IMR-90 (cell line): ENCODE results near the gene SEPSECS. TPM values are rescaled to one million over a fixed set of nuclear protein-coding genes. Genes with fewer than 3 reads are reported as not detected.

Experiments
- ATAC-seq: fragments of 200-7000 bp; cut with Tn5 transposase; 2 replicates; pipeline ENCODE4 v1.9.1; 2020; ENCODE audit warnings: low read depth, mild to moderate bottlenecking, moderate library complexity
- BruUV-seq: library from RNA; stranded (reverse); fragments of 400-500 nt; replicated peaks from 2 replicates; lab custom pipeline; 2021; lab: Mats Ljungman, UMichigan
- CTCF ChIA-PET: fragments of 300-600 bp; formaldehyde crosslinking; extraction: SDS; loops from one replicate; lab custom pipeline; 2021; ENCODE audit warnings: antibody characterized with exemption; lab: Yijun Ruan, JAX
- POLR2A ChIA-PET: fragments of 300-600 bp; sonication (Branson Sonifier 250); formaldehyde crosslinking; loops from one replicate; lab custom pipeline; 2022; ENCODE audit warnings: antibody characterized with exemption; ENCODE audit not compliant: unreplicated experiment; lab: Charles Lee
- DNase-seq: peaks from one replicate; pipeline ENCODE4 v3.0.0; 2013
- H2AFZ ChIP-seq: replicated peaks from 2 replicates; pipeline ENCODE3; 2013; ENCODE audit warnings: low read length, mild to moderate bottlenecking; ENCODE audit not compliant: poor library complexity
- H2AK5ac ChIP-seq: 2 replicates; pipeline ENCODE4 v1.6.1; 2013; ENCODE audit warnings: low read depth, low read length, inconsistent platforms
- H2AK9ac ChIP-seq: replicated peaks from 2 replicates; pipeline ENCODE3; 2013; ENCODE audit warnings: mild to moderate bottlenecking, low read depth, low read length, moderate library complexity; ENCODE audit not compliant: poor library complexity
- H2BK120ac ChIP-seq: 2 replicates; pipeline ENCODE4 v1.6.1; 2013; ENCODE audit warnings: low read depth, low read length, inconsistent platforms
- H2BK15ac ChIP-seq: 3 replicates; pipeline ENCODE4 v1.6.1; 2013; ENCODE audit warnings: low read depth, low read length, inconsistent platforms
- H2BK20ac ChIP-seq: 2 replicates; pipeline ENCODE4 v1.6.1; 2013; ENCODE audit warnings: low read depth, mild to moderate bottlenecking, inconsistent platforms, low read length, moderate library complexity
- H2BK5ac ChIP-seq: 2 replicates; pipeline ENCODE4 v1.6.1; 2013; ENCODE audit warnings: mild to moderate bottlenecking, low read depth, low read length, inconsistent platforms; ENCODE audit not compliant: poor library complexity, severe bottlenecking
- H3K14ac ChIP-seq: replicated peaks from 2 replicates; pipeline ENCODE4 v1.6.1; 2013; ENCODE audit warnings: low read depth, low read length, inconsistent platforms
- H3K18ac ChIP-seq: 2 replicates; pipeline ENCODE4 v1.6.1; 2013; ENCODE audit warnings: low read depth, low read length, control low read depth
- H3K23ac ChIP-seq: 2 replicates; pipeline ENCODE4 v1.6.1; 2013; ENCODE audit warnings: low read depth, low read length, inconsistent platforms
- H3K27ac ChIP-seq: 2 replicates; pipeline ENCODE4 v1.5.1; 2013; ENCODE audit warnings: mild to moderate bottlenecking, control low read depth, low read length; ENCODE audit not compliant: insufficient read depth
- H3K27me3 ChIP-seq: 2 replicates; pipeline ENCODE4 v1.6.1; 2013; ENCODE audit warnings: low read length; ENCODE audit not compliant: control insufficient read depth, insufficient read depth
- H3K36me3 ChIP-seq: 2 replicates; pipeline ENCODE4 v1.6.1; 2013; ENCODE audit warnings: low read length, mixed read lengths; ENCODE audit not compliant: control insufficient read depth, insufficient read depth
- H3K4ac ChIP-seq: 2 replicates; pipeline ENCODE4 v1.6.1; 2013; ENCODE audit warnings: low read depth, low read length, inconsistent platforms
- H3K4me1 ChIP-seq: 2 replicates; pipeline ENCODE4 v1.6.1; 2013; ENCODE audit warnings: low read length, mixed read lengths; ENCODE audit not compliant: control insufficient read depth, insufficient read depth
- H3K4me2 ChIP-seq: 2 replicates; pipeline ENCODE4 v1.6.1; 2013; ENCODE audit warnings: low read depth, mild to moderate bottlenecking, control low read depth, low read length, moderate library complexity
- H3K4me3 ChIP-seq: 2 replicates; pipeline ENCODE4 v1.5.1; 2013; ENCODE audit warnings: low read depth, mild to moderate bottlenecking, control low read depth, low read length, moderate library complexity; ENCODE audit not compliant: insufficient read depth
- H3K56ac ChIP-seq: 2 replicates; pipeline ENCODE4 v1.6.1; 2013; ENCODE audit warnings: low read length, inconsistent platforms; ENCODE audit not compliant: insufficient read depth; ENCODE audit errors: extremely low read depth
- H3K79me1 ChIP-seq, 2 experiments: 2 replicates each; pipeline ENCODE4 v1.6.1; 2013; ENCODE audit warnings: low read length in 2 of 2, inconsistent platforms in 1 of 2, low read depth in 1 of 2
- H3K9ac ChIP-seq: 2 replicates; pipeline ENCODE4 v1.6.1; 2013; ENCODE audit warnings: low read depth, low read length, control low read depth
- H3K9me1 ChIP-seq: 2 replicates; pipeline ENCODE4 v1.6.1; 2013; ENCODE audit warnings: low read length, inconsistent platforms; ENCODE audit not compliant: insufficient read depth
- H3K9me3 ChIP-seq: 2 replicates; pipeline ENCODE4 v1.6.1; 2013; ENCODE audit warnings: low read length; ENCODE audit not compliant: control insufficient read depth, insufficient read depth
- H4K20me1 ChIP-seq: 2 replicates; pipeline ENCODE4 v1.6.1; 2013; ENCODE audit warnings: low read length, inconsistent platforms; ENCODE audit not compliant: insufficient read depth
- H4K5ac ChIP-seq: 2 replicates; pipeline ENCODE4 v1.6.1; 2013; ENCODE audit warnings: mild to moderate bottlenecking, low read depth, low read length, control low read depth
- H4K8ac ChIP-seq, 2 experiments: 2 replicates each; pipeline ENCODE4 v1.6.1; 2013; ENCODE audit warnings: low read depth in 2 of 2, low read length in 2 of 2, control low read depth in 1 of 2, inconsistent platforms in 1 of 2
- H4K91ac ChIP-seq: 2 replicates; pipeline ENCODE4 v1.6.1; 2013; ENCODE audit warnings: low read depth, low read length, inconsistent platforms; ENCODE audit not compliant: insufficient read depth
- BHLHE40 ChIP-seq: fragments of 150-350 bp; IDR thresholded peaks from 2 replicates; pipeline ENCODE4 v1.6.1; 2016; ENCODE audit warnings: mild to moderate bottlenecking, low read depth, low read length
- CEBPB ChIP-seq: IDR thresholded peaks from 2 replicates; pipeline ENCODE4 v1.6.1; 2012; ENCODE audit warnings: low read depth, low read length, improper control_type of control experiment
- CHD1 ChIP-seq: IDR thresholded peaks from 2 replicates; pipeline ENCODE4 v1.6.1; 2012; ENCODE audit warnings: low read depth, low read length, improper control_type of control experiment
- FOS ChIP-seq: fragments of 150-350 bp; IDR thresholded peaks from 2 replicates; pipeline ENCODE4 v1.6.1; 2016; ENCODE audit warnings: low read depth, low read length
- MAFK ChIP-seq: IDR thresholded peaks from 2 replicates; pipeline ENCODE4 v1.6.1; 2012; ENCODE audit warnings: low read depth, low read length, improper control_type of control experiment
- MAZ ChIP-seq: IDR thresholded peaks from 2 replicates; pipeline ENCODE4 v1.6.1; 2012; ENCODE audit warnings: low read depth, mild to moderate bottlenecking, low read length, improper control_type of control experiment, moderate library complexity, borderline replicate concordance
- MXI1 ChIP-seq: IDR thresholded peaks from 2 replicates; pipeline ENCODE4 v1.6.1; 2012; ENCODE audit warnings: low read depth, mild to moderate bottlenecking, low read length, moderate library complexity, borderline replicate concordance
- NFE2L2 ChIP-seq: fragments of 150-350 bp; IDR thresholded peaks from 2 replicates; pipeline ENCODE4 v1.6.1; 2016; ENCODE audit warnings: low read depth, mild to moderate bottlenecking, low read length
- POLR2A ChIP-seq: IDR thresholded peaks from 2 replicates; pipeline ENCODE4 v1.6.1; 2012; ENCODE audit warnings: mild to moderate bottlenecking, low read depth, low read length
- RAD21 ChIP-seq: IDR thresholded peaks from 2 replicates; pipeline ENCODE4 v1.6.1; 2012; ENCODE audit warnings: low read length, improper control_type of control experiment
- RCOR1 ChIP-seq: IDR thresholded peaks from 2 replicates; pipeline ENCODE4 v1.6.1; 2012; ENCODE audit warnings: mild to moderate bottlenecking, low read length, improper control_type of control experiment; ENCODE audit not compliant: insufficient replicate concordance
- RFX5 ChIP-seq: IDR thresholded peaks from 2 replicates; pipeline ENCODE4 v1.8.0; 2012; ENCODE audit warnings: low read depth, mild to moderate bottlenecking, low read length, moderate library complexity
- SMC3 ChIP-seq: fragments of 150-350 bp; IDR thresholded peaks from 2 replicates; pipeline ENCODE4 v1.6.1; 2016; ENCODE audit warnings: low read depth, mild to moderate bottlenecking, antibody characterized with exemption, low read length, moderate library complexity
- WGBS, 2 experiments: methylation state at CpG; one replicate each; pipeline versions ENCODE4 v1.1.5 to v1.1.7; 2013; ENCODE audit warnings: missing lambda C conversion rate in 2 of 2; ENCODE audit not compliant: insufficient read length in 1 of 2; ENCODE audit errors: extremely low coverage in 2 of 2; 5-methylcytosine and 5-hydroxymethylcytosine counted together
- dilution Hi-C: fragments of 300-500 bp; cut with HindIII; formaldehyde crosslinking; loops from one replicate; pipeline ENCODE4 v1.14.3; 2018; ENCODE audit warnings: low sequenced_read_pairs; ENCODE audit not compliant: unreplicated experiment
- in situ Hi-C: fragments of 300-500 bp; cut with MboI; formaldehyde crosslinking; loops from 3 replicates; pipeline ENCODE4 v1.14.3; 2019; ENCODE audit warnings: low sequenced_read_pairs, inconsistent platforms, mixed read lengths
- intact Hi-C: fragments of 100-400 bp; cut with micrococcal nuclease; formaldehyde crosslinking; loops from 2 replicates; pipeline ENCODE4 v1.10.0; 2022
- polyA plus RNA-seq, 3 experiments: library from polyadenylated mRNA; depleted of rRNA; stranded (reverse); fragments of >200 nt; gene quantifications; 2 replicates each; pipeline ENCODE4 v1.2.3, GENCODE V29; 2012; ENCODE audit warnings: low replicate concordance in 1 of 3
- total RNA-seq: library from RNA; depleted of rRNA; stranded (reverse); fragments of >200 nt; gene quantifications from 2 replicates; pipeline ENCODE4 v1.2.3, GENCODE V29; 2012
- TF ChIP-seq, protein P1 (sequence below): conservative IDR thresholded peaks from 2 replicates; pipeline ENCODE4 v1.5.1; 2012; ENCODE audit warnings: mild to moderate bottlenecking, low read depth, low read length, improper control_type of control experiment
- TF ChIP-seq, protein P2 (sequence below): fragments of 150-350 bp; IDR thresholded peaks from 2 replicates; pipeline ENCODE4 v1.6.1; 2017; ENCODE audit warnings: mild to moderate bottlenecking, antibody characterized with exemption, low read length, low read depth
- TF ChIP-seq, protein P3 (sequence below): fragments of 150-350 bp; IDR thresholded peaks from 2 replicates; pipeline ENCODE4 v1.6.1; 2016; ENCODE audit warnings: low read depth, mild to moderate bottlenecking, low read length, moderate library complexity, borderline replicate concordance

The SEPSECS gene
- total and polyA plus RNA-seq, 2 of the 4 experiments (the other 2 are of a cell fraction), result 1.7 to 5.0 TPM

DNA sequence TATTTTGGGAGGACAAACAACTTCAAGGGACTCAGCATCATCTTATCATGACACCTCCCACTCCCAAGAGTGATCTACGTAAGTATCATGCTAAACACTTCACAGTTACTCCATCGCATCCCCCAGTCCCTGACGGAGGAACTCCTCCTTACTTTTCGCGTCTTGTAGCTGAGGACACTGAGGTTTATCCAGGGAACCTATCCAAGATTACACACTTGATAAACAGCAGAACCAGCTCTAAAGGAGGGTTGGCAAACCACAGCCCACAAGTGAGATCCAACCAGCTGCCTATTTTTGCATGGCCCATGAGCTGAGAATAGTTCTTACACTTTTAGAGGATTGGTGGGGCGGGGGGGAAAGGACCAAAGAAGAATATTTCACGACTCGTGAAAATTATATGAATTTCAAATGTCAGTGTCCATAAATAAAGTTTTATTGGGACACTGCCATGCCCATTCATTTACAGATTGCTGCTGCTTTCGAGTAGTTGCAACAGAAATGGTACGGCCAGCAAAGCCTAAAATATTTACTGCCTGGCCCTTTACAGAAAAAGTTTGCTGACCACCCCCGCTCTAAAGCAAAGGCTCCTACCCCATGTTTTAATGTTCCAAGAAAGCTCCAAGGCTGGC is 47.8 kb downstream of the SEPSECS start:
- H3K4me3 ChIP-seq, result no peak overlapping the region
- no peak for TF ChIP-seq NFE2L2
- TF ChIP-seq RAD21, result no peak
- TF ChIP-seq CHD1, result no peak
- no peak for TF ChIP-seq SMC3
- no peak for TF ChIP-seq RFX5
- TF ChIP-seq FOS, result no peak
- TF ChIP-seq, protein P1, sequence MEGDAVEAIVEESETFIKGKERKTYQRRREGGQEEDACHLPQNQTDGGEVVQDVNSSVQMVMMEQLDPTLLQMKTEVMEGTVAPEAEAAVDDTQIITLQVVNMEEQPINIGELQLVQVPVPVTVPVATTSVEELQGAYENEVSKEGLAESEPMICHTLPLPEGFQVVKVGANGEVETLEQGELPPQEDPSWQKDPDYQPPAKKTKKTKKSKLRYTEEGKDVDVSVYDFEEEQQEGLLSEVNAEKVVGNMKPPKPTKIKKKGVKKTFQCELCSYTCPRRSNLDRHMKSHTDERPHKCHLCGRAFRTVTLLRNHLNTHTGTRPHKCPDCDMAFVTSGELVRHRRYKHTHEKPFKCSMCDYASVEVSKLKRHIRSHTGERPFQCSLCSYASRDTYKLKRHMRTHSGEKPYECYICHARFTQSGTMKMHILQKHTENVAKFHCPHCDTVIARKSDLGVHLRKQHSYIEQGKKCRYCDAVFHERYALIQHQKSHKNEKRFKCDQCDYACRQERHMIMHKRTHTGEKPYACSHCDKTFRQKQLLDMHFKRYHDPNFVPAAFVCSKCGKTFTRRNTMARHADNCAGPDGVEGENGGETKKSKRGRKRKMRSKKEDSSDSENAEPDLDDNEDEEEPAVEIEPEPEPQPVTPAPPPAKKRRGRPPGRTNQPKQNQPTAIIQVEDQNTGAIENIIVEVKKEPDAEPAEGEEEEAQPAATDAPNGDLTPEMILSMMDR, result no peak
- no peak for TF ChIP-seq MXI1
- TF ChIP-seq CEBPB, result no peak
- TF ChIP-seq, protein P2, sequence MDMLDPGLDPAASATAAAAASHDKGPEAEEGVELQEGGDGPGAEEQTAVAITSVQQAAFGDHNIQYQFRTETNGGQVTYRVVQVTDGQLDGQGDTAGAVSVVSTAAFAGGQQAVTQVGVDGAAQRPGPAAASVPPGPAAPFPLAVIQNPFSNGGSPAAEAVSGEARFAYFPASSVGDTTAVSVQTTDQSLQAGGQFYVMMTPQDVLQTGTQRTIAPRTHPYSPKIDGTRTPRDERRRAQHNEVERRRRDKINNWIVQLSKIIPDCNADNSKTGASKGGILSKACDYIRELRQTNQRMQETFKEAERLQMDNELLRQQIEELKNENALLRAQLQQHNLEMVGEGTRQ, result no peak
- TF ChIP-seq, protein P3, sequence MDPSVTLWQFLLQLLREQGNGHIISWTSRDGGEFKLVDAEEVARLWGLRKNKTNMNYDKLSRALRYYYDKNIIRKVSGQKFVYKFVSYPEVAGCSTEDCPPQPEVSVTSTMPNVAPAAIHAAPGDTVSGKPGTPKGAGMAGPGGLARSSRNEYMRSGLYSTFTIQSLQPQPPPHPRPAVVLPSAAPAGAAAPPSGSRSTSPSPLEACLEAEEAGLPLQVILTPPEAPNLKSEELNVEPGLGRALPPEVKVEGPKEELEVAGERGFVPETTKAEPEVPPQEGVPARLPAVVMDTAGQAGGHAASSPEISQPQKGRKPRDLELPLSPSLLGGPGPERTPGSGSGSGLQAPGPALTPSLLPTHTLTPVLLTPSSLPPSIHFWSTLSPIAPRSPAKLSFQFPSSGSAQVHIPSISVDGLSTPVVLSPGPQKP, result no peak
- no peak for TF ChIP-seq MAFK
- TF ChIP-seq POLR2A, result no peak
- TF ChIP-seq MAZ, result no peak
- TF ChIP-seq RCOR1, result no peak
- no peak for TF ChIP-seq BHLHE40
- intact Hi-C loops (no loop called here), dilution Hi-C loops (no loop called here), in situ Hi-C loops (no loop called here)
- H3K36me3 ChIP-seq, result no peaks in the 10 kb centered on the region
- ATAC-seq (no peak), DNase-seq (no peak)
- peaks cover 20% of the 10 kb centered on the region for H3K27me3 ChIP-seq
- no peak overlapping the region for H2BK5ac ChIP-seq
- no peak overlapping the region for H2AFZ ChIP-seq
- ChIA-PET CTCF (no interaction called here), POLR2A (no interaction called here)
- H3K9me3 ChIP-seq, result no peaks in the 10 kb centered on the region
- no peak overlapping the region for H4K91ac ChIP-seq
- no peak overlapping the region; the same call in 1 of the 2 replicates for H3K23ac ChIP-seq
- H3K14ac ChIP-seq, result no peak overlapping the region
- H3K27ac ChIP-seq, result no peak overlapping the region
- no peak overlapping the region for H2BK120ac ChIP-seq
- no peak overlapping the region for H2AK5ac ChIP-seq
- 53% methylated on average over 4 of the region's 11 CpGs; no CpG with 5 or more reads in 1 of the 2 experiments for WGBS, 2 experiments
- H2BK15ac ChIP-seq, result no peak overlapping the region
- no TSS peak for BruUV-seq
- H4K5ac ChIP-seq, result no peak overlapping the region
- no peak overlapping the region for H3K4me2 ChIP-seq
- H4K20me1 ChIP-seq, result no peaks in the 10 kb centered on the region
- H3K4me1 ChIP-seq, result no peaks in the 10 kb centered on the region
- H2AK9ac ChIP-seq, result no peak overlapping the region
- H3K4ac ChIP-seq, result no peak overlapping the region
- no peaks in the 10 kb centered on the region for H3K79me1 ChIP-seq
- H4K8ac ChIP-seq, result no peak overlapping the region
- no peak overlapping the region for H2BK20ac ChIP-seq
- 0 out of 2 replicates have a peak, but pooled peaks cover 4% of the 10 kb centered on the region for H3K9me1 ChIP-seq
- no peak overlapping the region for H3K18ac ChIP-seq
- H3K56ac ChIP-seq, result no peak overlapping the region
- H3K9ac ChIP-seq, result no peak overlapping the region
